SK-N-SH treated with all-trans-retinoic acid at 6 μM for 48 hours (cell line): ENCODE data around the gene CHRM2.

Experiments
- ARNTL ChIP-seq: fragments of 450-650 bp; formaldehyde crosslinking; IDR thresholded peaks from 2 replicates; pipeline ENCODE4 v1.5.0; 2020; ENCODE audit warnings: low read depth, mild to moderate bottlenecking, moderate library complexity, borderline replicate concordance
- ESRRG ChIP-seq: fragments of 250-450 bp; sonication (Bioruptor Pico); IDR thresholded peaks from 2 replicates; pipeline ENCODE4 v1.6.1; 2021; ENCODE audit warnings: mild to moderate bottlenecking
- GLIS3 ChIP-seq: fragments of 250-450 bp; sonication (Bioruptor Pico); IDR thresholded peaks from 2 replicates; pipeline ENCODE4 v1.5.0; 2020; ENCODE audit warnings: mild to moderate bottlenecking, moderate library complexity
- ISL1 ChIP-seq: fragments of 250-450 bp; sonication (Bioruptor Pico); IDR thresholded peaks from 2 replicates; pipeline ENCODE4 v2.1.2; 2022; ENCODE audit warnings: mild to moderate bottlenecking, moderate library complexity
- PPARA ChIP-seq: fragments of 250-450 bp; sonication (Bioruptor Pico); IDR thresholded peaks from 2 replicates; pipeline ENCODE4 v1.5.0; 2020; ENCODE audit warnings: mild to moderate bottlenecking, borderline replicate concordance
- RARB ChIP-seq: fragments of 250-450 bp; sonication (Bioruptor Pico); IDR thresholded peaks from 2 replicates; pipeline ENCODE4 v1.8.0; 2021; ENCODE audit warnings: mild to moderate bottlenecking, moderate library complexity
- TOX ChIP-seq: fragments of 250-450 bp; sonication (Bioruptor Pico); IDR thresholded peaks from 2 replicates; pipeline ENCODE4 v1.8.0; 2021; ENCODE audit warnings: mild to moderate bottlenecking, moderate library complexity, borderline replicate concordance
- ZFP3 ChIP-seq: fragments of 250-450 bp; sonication (Bioruptor Pico); IDR thresholded peaks from 2 replicates; pipeline ENCODE4 v1.5.0; 2020; ENCODE audit warnings: mild to moderate bottlenecking, moderate library complexity
- ZFP30 ChIP-seq: fragments of 450-650 bp; formaldehyde crosslinking; IDR thresholded peaks from 2 replicates; pipeline ENCODE4 v1.5.0; 2022; ENCODE audit warnings: mild to moderate bottlenecking, moderate library complexity
- ZNF8 ChIP-seq: fragments of 450-650 bp; formaldehyde crosslinking; IDR thresholded peaks from 2 replicates; pipeline ENCODE4 v1.5.0; 2020; ENCODE audit warnings: mild to moderate bottlenecking, moderate library complexity
- TF ChIP-seq, protein P1 (sequence below): fragments of 250-450 bp; sonication (Bioruptor Pico); IDR thresholded peaks from 2 replicates; pipeline ENCODE4 v1.8.0; 2020; ENCODE audit warnings: mild to moderate bottlenecking, moderate library complexity, borderline replicate concordance
- TF ChIP-seq, protein P2 (sequence below): fragments of 250-450 bp; sonication (Bioruptor Pico); IDR thresholded peaks from 2 replicates; pipeline ENCODE4 v1.5.0; 2020; ENCODE audit warnings: mild to moderate bottlenecking, moderate library complexity
- TF ChIP-seq, protein P3 (sequence below): fragments of 250-450 bp; sonication (Bioruptor Pico); IDR thresholded peaks from 2 replicates; pipeline ENCODE4 v1.5.1; 2020; ENCODE audit warnings: low read depth, mild to moderate bottlenecking, moderate library complexity

DNA sequence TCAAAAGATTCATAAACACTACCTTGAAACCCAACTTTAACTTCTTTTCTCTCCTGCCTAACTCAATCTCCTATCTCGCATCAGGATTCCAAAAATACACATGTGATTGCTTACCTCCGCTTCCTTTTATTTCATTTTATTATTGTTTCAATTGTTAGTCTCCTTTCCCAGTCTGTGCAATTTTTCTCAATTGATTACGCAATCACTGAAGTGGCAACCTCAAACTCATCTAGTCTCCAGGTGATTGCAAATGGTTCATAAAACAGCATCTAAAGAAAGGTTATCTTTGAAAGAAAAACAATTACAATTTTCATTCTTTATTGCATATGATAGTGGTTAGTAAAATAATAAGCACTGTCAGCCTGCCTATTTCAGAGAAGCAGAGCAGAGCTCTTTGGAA is 45.6 kb downstream of the CHRM2 start:
- no peak for TF ChIP-seq RARB (CRISPR knock-in tag)
- TF ChIP-seq, protein P1, sequence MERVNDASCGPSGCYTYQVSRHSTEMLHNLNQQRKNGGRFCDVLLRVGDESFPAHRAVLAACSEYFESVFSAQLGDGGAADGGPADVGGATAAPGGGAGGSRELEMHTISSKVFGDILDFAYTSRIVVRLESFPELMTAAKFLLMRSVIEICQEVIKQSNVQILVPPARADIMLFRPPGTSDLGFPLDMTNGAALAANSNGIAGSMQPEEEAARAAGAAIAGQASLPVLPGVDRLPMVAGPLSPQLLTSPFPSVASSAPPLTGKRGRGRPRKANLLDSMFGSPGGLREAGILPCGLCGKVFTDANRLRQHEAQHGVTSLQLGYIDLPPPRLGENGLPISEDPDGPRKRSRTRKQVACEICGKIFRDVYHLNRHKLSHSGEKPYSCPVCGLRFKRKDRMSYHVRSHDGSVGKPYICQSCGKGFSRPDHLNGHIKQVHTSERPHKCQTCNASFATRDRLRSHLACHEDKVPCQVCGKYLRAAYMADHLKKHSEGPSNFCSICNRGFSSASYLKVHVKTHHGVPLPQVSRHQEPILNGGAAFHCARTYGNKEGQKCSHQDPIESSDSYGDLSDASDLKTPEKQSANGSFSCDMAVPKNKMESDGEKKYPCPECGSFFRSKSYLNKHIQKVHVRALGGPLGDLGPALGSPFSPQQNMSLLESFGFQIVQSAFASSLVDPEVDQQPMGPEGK (CRISPR knock-in tag) = no peak
- no peak for TF ChIP-seq ZFP30 (CRISPR knock-in tag)
- no peak for TF ChIP-seq TOX (CRISPR knock-in tag)
- TF ChIP-seq, protein P2, sequence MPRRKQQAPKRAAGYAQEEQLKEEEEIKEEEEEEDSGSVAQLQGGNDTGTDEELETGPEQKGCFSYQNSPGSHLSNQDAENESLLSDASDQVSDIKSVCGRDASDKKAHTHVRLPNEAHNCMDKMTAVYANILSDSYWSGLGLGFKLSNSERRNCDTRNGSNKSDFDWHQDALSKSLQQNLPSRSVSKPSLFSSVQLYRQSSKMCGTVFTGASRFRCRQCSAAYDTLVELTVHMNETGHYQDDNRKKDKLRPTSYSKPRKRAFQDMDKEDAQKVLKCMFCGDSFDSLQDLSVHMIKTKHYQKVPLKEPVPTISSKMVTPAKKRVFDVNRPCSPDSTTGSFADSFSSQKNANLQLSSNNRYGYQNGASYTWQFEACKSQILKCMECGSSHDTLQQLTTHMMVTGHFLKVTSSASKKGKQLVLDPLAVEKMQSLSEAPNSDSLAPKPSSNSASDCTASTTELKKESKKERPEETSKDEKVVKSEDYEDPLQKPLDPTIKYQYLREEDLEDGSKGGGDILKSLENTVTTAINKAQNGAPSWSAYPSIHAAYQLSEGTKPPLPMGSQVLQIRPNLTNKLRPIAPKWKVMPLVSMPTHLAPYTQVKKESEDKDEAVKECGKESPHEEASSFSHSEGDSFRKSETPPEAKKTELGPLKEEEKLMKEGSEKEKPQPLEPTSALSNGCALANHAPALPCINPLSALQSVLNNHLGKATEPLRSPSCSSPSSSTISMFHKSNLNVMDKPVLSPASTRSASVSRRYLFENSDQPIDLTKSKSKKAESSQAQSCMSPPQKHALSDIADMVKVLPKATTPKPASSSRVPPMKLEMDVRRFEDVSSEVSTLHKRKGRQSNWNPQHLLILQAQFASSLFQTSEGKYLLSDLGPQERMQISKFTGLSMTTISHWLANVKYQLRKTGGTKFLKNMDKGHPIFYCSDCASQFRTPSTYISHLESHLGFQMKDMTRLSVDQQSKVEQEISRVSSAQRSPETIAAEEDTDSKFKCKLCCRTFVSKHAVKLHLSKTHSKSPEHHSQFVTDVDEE (CRISPR knock-in tag) = no peak
- no peak for TF ChIP-seq ZNF8 (CRISPR knock-in tag)
- no peak for TF ChIP-seq GLIS3 (CRISPR knock-in tag)
- no peak for TF ChIP-seq ZFP3 (CRISPR knock-in tag)
- TF ChIP-seq ISL1 = no peak
- TF ChIP-seq ESRRG (CRISPR knock-in tag) = no peak
- no peak for TF ChIP-seq ARNTL (CRISPR knock-in tag)
- TF ChIP-seq PPARA (CRISPR knock-in tag) = no peak
- TF ChIP-seq, protein P3, sequence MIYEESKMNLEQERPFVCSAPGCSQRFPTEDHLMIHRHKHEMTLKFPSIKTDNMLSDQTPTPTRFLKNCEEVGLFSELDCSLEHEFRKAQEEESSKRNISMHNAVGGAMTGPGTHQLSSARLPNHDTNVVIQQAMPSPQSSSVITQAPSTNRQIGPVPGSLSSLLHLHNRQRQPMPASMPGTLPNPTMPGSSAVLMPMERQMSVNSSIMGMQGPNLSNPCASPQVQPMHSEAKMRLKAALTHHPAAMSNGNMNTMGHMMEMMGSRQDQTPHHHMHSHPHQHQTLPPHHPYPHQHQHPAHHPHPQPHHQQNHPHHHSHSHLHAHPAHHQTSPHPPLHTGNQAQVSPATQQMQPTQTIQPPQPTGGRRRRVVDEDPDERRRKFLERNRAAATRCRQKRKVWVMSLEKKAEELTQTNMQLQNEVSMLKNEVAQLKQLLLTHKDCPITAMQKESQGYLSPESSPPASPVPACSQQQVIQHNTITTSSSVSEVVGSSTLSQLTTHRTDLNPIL (CRISPR knock-in tag) = no peak
